Ovary (tissue), 10 donors: Measurements from ENCODE around the gene QTRT2. TPM values are rescaled to one million over a fixed set of nuclear protein-coding genes. Genes with fewer than 3 reads are reported as not detected.
A peak's percentile ranks its signal among the peaks of the same experiment; 100 is the strongest.

Experiments used
- DNase-seq, 5 donors: peaks; one replicate each; pipeline ENCODE4 v3.0.0-alpha.2; 2019 to 2020
- H3K27ac ChIP-seq, 2 donors: fragments of 200-600 bp; one replicate each; pipeline versions ENCODE4 v1.5.1 to v1.8.0; 2019 to 2022
- H3K27me3 ChIP-seq: fragments of 200-600 bp; one replicate; pipeline ENCODE4 v1.8.0; 2022
- H3K36me3 ChIP-seq: fragments of 200-600 bp; sonication (generic); one replicate; pipeline ENCODE4 v1.5.1; 2019
- H3K4me1 ChIP-seq: one replicate; pipeline ENCODE4 v1.8.1; 2013; ENCODE audit warnings: mild to moderate bottlenecking, moderate library complexity; ENCODE audit not compliant: insufficient read depth
- H3K4me3 ChIP-seq: fragments of 200-600 bp; sonication (generic); one replicate; pipeline ENCODE4 v1.5.1; 2017
- H3K9me3 ChIP-seq, 2 donors: fragments of 200-600 bp in 1 of 2; sonication (generic) in 1 of 2; one replicate each; pipeline versions ENCODE4 v1.5.1 to v1.8.1; 2013 to 2019; ENCODE audit warnings: mild to moderate bottlenecking in 1 of 2, moderate library complexity in 1 of 2
- EP300 ChIP-seq: sonication (generic); formaldehyde crosslinking; IDR thresholded peaks from one replicate; pipeline ENCODE4 v1.6.1; 2017; ENCODE audit warnings: antibody characterized with exemption
- POLR2A ChIP-seq: fragments of 450-650 bp; IDR thresholded peaks from one replicate; pipeline ENCODE4 v1.6.1; 2017; ENCODE audit warnings: antibody characterized with exemption, mild to moderate bottlenecking, moderate library complexity
- WGBS, 3 donors: extraction: QIAGEN DNeasy Blood & Tissue Kit in 1 of 3; methylation state at CpG; one replicate each; pipeline versions ENCODE4 v1.1.5 to v1.1.7; 2013 to 2017; 5-methylcytosine and 5-hydroxymethylcytosine counted together
- intact Hi-C, 4 donors: fragments of 100-400 bp; cut with DNase I; formaldehyde crosslinking; loops; one replicate each; pipeline versions ENCODE4 v1.11.0 to v1.15.1; 2022 to 2023
- long read RNA-seq, 3 donors: library from polyadenylated mRNA in 2 of 3; unstranded in 2 of 3; transcript quantifications; one replicate each; pipeline ENCODE4 v2.0.0 and lab custom pipeline, GENCODE V29; 2021 to 2026
- polyA plus RNA-seq, 2 donors: library from polyadenylated mRNA; stranded (reverse); fragments of 200-250 nt in 1 of 2; fragments of 350-450 nt in 1 of 2; fragmentation: Illumina TruSeq in 1 of 2; extraction: RNeasy Lipid Tissue Mini Kit (QIAGEN cat#74804) in 1 of 2; gene quantifications; one replicate each; pipeline ENCODE4 v1.2.3, GENCODE V29; 2013 to 2014
- total RNA-seq, 7 donors: library from RNA; depleted of rRNA in 2 of 7; stranded (reverse); fragments of >200 nt in 2 of 7; fragmentation: NEBNext Ultra II Directional in 3 of 7; extraction: Animal tissue kit (Norgen Biotek cat#: 25700) in 3 of 7; gene quantifications; one replicate each; pipeline versions ENCODE4 v1.1.0 to v1.2.4, GENCODE V29; 2016 to 2023
- TF ChIP-seq, protein P1 (sequence below), 3 donors: fragments of 450-650 bp in 2 of 3; fragments of 200-600 bp in 1 of 3; IDR thresholded peaks; one replicate each; pipeline versions ENCODE4 v1.5.1 to v1.8.0; 2016 to 2022; ENCODE audit warnings: antibody characterized with exemption in 3 of 3, mild to moderate bottlenecking in 1 of 3
- donor health status: DM: no; HTN: no; CAD: no; lungs with moderate emphysema.
- donor health status: DM: no; HTN: no; CAD: no.
- donor health status: Bipolar disorder and iron deficiency.
- donor health status: DM: yes; HTN: yes; CAD: no.
- donor health status: DM: no; HTN: no; CAD: no.
- donor health status: DM: yes; HTN: yes; CAD: no.

The QTRT2 gene
- total RNA-seq (10 to 100 TPM; 13.0 to 32.6 (median 20.8) TPM), polyA plus RNA-seq (10 to 100 TPM in 1 of 2 donors, 1 to 10 TPM in 1; 6.4 to 15.4 TPM)
- long read RNA-seq, donor 1, partial matches to known transcripts: 3 of 7 reads
- long read RNA-seq, donor 1, other reads (novel, unspliced or antisense): 4 of 7 reads
- long read RNA-seq, donor 2, full-length matches to known transcripts: 5 of 5 reads
- long read RNA-seq, donor 2, partial matches to known transcripts: 0 of 5 reads
- long read RNA-seq, donor 2, other reads (novel, unspliced or antisense): 0 of 5 reads
- long read RNA-seq, donor 3, full-length matches to known transcripts: 11 of 21 reads
- long read RNA-seq, donor 3, partial matches to known transcripts: 3 of 21 reads
- long read RNA-seq, donor 3, other reads (novel, unspliced or antisense): 7 of 21 reads

- H3K4me1 ChIP-seq: peaks cover 4% of the 10 kb centered on the region
- WGBS, 3 donors: 0% methylated on average over 49 of the region's 49 CpGs
- no peaks in the 10 kb centered on the region for H3K36me3 ChIP-seq
- intact Hi-C loops: no loop called here
- H3K27me3 ChIP-seq: no peaks in the 10 kb centered on the region
- H3K9me3 ChIP-seq: no peaks in the 10 kb centered on the region
- TF ChIP-seq, protein P1, sequence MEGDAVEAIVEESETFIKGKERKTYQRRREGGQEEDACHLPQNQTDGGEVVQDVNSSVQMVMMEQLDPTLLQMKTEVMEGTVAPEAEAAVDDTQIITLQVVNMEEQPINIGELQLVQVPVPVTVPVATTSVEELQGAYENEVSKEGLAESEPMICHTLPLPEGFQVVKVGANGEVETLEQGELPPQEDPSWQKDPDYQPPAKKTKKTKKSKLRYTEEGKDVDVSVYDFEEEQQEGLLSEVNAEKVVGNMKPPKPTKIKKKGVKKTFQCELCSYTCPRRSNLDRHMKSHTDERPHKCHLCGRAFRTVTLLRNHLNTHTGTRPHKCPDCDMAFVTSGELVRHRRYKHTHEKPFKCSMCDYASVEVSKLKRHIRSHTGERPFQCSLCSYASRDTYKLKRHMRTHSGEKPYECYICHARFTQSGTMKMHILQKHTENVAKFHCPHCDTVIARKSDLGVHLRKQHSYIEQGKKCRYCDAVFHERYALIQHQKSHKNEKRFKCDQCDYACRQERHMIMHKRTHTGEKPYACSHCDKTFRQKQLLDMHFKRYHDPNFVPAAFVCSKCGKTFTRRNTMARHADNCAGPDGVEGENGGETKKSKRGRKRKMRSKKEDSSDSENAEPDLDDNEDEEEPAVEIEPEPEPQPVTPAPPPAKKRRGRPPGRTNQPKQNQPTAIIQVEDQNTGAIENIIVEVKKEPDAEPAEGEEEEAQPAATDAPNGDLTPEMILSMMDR (IDR thresholded peaks at IDR 0.05): peak in 1 of 3 donors; percentile 8
- TF ChIP-seq POLR2A: no peak
- DNase-seq: peak; percentile 98 to 99 (median 99)
- peak within 1 kb of the TSS; percentile 75 for H3K4me3 ChIP-seq
- H3K27ac ChIP-seq: peak within 1 kb of the TSS in 1 of 2 donors; percentile 49
Observed at GRCh38 chr3:114056130-114057010, at the start of gene QTRT2, which contains the start of gene CCDC191. Gene QTRT2, plus strand, starts transcription at chr3:114056737. Its CDS starts 8,521 bp downstream, at chr3:114065258. Gene CCDC191, minus strand, starts transcription at chr3:114056526. Its CDS starts 60 bp downstream, at chr3:114056466.

DNA sequence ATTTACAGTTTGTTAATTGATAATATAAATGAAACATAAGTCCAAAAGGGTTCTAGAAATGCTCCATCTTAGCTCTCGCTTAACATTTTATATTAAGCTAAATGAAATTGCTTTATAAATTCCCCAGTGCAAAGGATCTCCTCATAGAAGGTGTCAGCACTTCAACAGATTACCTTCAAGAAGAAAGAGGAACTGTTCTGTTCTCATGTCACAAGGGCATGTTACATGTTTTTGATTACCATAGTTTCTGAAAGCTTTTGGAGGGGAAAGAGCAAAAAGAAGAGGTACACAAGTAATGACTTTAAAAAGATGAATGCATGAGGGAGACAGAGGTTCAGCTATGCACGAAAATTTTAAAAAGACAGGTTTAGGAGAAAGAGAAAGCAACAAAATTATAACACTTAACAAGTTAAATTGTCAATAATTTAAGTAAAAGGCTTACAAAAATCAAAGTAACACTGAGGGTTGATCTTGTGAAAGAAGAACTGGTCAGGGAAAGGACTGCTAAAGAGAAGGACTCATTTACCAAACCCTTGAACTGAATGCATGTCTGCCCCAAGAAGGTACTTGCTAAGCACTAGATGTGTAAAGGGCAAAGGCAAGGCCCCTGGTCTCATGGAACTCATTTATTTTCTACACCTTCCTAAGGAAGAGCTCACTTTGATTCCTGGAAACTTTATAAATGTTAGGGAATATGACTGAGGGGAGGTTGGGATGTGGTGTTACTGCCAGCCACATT lies 45.3 kb upstream of the QTRT2 start:
- intact Hi-C loops: no loop called here
- no peaks in the 10 kb centered on the region for H3K27me3 ChIP-seq
- H3K36me3 ChIP-seq: no peaks in the 10 kb centered on the region
- no peaks in the 10 kb centered on the region for H3K9me3 ChIP-seq
- H3K4me3 ChIP-seq: no peak overlapping the region
- H3K27ac ChIP-seq: no peak overlapping the region
- H3K4me1 ChIP-seq: no peaks in the 10 kb centered on the region
- TF ChIP-seq, protein P1 (IDR thresholded peaks at IDR 0.05): no peak
- TF ChIP-seq POLR2A (no peak), EP300 (no peak)
- WGBS, 3 donors: 88 to 94% (median 94%) methylated on average over 2 of the region's 2 CpGs
- no peak for DNase-seq

GRCh38 chr3:114014211-114014610 lies 42.3 kb upstream of the QTRT2 start:
- Histone ChIP-seq H3K4me1 (no peaks in the 10 kb centered on the region), H3K9me3 (no peaks in the 10 kb centered on the region), H3K4me3 (no peak overlapping the region), H3K36me3 (no peaks in the 10 kb centered on the region), H3K27me3 (no peaks in the 10 kb centered on the region), H3K27ac (no peak overlapping the region)
- no peak for DNase-seq
- intact Hi-C loops: no loop called here
- 85 to 94% (median 94%) methylated on average over 7 of the region's 7 CpGs for WGBS, 3 donors
- no peak for TF ChIP-seq POLR2A
- no peak for TF ChIP-seq EP300
- TF ChIP-seq, protein P1 (IDR thresholded peaks at IDR 0.05): no peak

DNA sequence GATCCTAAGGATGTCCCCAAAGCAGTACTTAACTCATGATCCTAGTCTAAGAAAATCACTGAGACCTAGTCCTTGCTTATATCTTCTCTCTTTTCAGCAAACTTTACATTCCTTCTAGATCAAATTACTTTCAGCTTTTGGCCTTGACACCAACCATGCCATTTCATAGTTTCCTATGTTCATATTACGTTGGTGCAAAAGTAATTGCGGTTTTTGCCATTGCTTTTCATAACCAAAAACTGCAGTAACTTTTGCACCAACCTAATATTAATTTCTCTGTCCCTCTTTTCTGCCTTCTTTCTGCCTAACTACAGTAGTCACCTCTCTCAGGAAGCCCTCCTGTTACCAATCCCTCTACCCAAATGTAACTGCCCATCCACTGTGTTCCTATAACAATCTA lies 37.1 kb upstream of the QTRT2 start:
- TF ChIP-seq, protein P1 (IDR thresholded peaks at IDR 0.05): no peak
- no peak for TF ChIP-seq EP300
- no peak for TF ChIP-seq POLR2A

More for the DNA sequence above, 37.1 kb upstream of the QTRT2 start:
- no peaks in the 10 kb centered on the region for H3K4me1 ChIP-seq
- intact Hi-C loops: no loop called here
- H3K36me3 ChIP-seq: no peaks in the 10 kb centered on the region
- WGBS, 3 donors: 86 to 93% (median 89%) methylated on average over 2 of the region's 2 CpGs
- no peaks in the 10 kb centered on the region for H3K9me3 ChIP-seq
- no peak overlapping the region for H3K4me3 ChIP-seq
- H3K27me3 ChIP-seq: no peaks in the 10 kb centered on the region
- no peak overlapping the region for H3K27ac ChIP-seq
- DNase-seq: no peak
